Lung (tissue), 12 donors: ENCODE results near the gene VEGFC. TPM values are rescaled to one million over a fixed set of nuclear protein-coding genes. Genes with fewer than 3 reads are reported as not detected.

Experiments used
- ATAC-seq: fragments of 200-7000 bp; cut with Tn5 transposase; one replicate; pipeline ENCODE4 v1.9.1; 2020; ENCODE audit warnings: moderate number of reproducible peaks; ENCODE audit not compliant: insufficient read depth, low FRiP score
- DNase-seq, 3 donors: peaks; one replicate each; pipeline ENCODE4 v3.0.0-alpha.2; 2013 to 2017
- H3K27ac ChIP-seq, 2 donors: one replicate each; pipeline ENCODE4 v1.5.1; 2013; ENCODE audit warnings: mild to moderate bottlenecking in 2 of 2, moderate library complexity in 2 of 2, control low read depth in 1 of 2, inconsistent platforms in 1 of 2, low read depth in 1 of 2, low read length in 1 of 2
- H3K27me3 ChIP-seq, 3 donors: one replicate each; pipeline ENCODE4 v1.5.1; 2013; ENCODE audit warnings: low read length in 2 of 3; ENCODE audit not compliant: control insufficient read depth in 3 of 3, insufficient read depth in 3 of 3
- H3K36me3 ChIP-seq, 4 donors: one replicate each; pipeline ENCODE4 v1.5.1; 2013; ENCODE audit warnings: low read length in 4 of 4, mild to moderate bottlenecking in 1 of 4, moderate library complexity in 1 of 4; ENCODE audit not compliant: control insufficient read depth in 4 of 4, insufficient read depth in 4 of 4
- H3K4me1 ChIP-seq, 5 donors: one replicate each; pipeline ENCODE4 v1.5.1; 2013; ENCODE audit warnings: low read length in 5 of 5, mild to moderate bottlenecking in 2 of 5, moderate library complexity in 1 of 5; ENCODE audit not compliant: control insufficient read depth in 5 of 5, insufficient read depth in 5 of 5
- H3K4me3 ChIP-seq: one replicate; pipeline ENCODE4 v1.5.1; 2013; ENCODE audit warnings: mild to moderate bottlenecking, control low read depth, moderate library complexity
- H3K9ac ChIP-seq, 2 donors: one replicate each; pipeline ENCODE4 v1.5.1; 2013; ENCODE audit warnings: low read length in 2 of 2, control low read depth in 1 of 2; ENCODE audit not compliant: insufficient read depth in 1 of 2
- H3K9me3 ChIP-seq, 4 donors: one replicate each; pipeline ENCODE4 v1.5.1; 2013; ENCODE audit warnings: low read length in 3 of 4, mild to moderate bottlenecking in 1 of 4, moderate library complexity in 1 of 4; ENCODE audit not compliant: control insufficient read depth in 4 of 4, insufficient read depth in 3 of 4
- CTCF ChIP-seq: IDR thresholded peaks from 2 replicates; pipeline ENCODE4 v1.5.1; 2012; ENCODE audit warnings: mild to moderate bottlenecking; ENCODE audit errors: control extremely low read depth, extremely low read depth
- WGBS, 2 donors: extraction: QIAGEN DNeasy Blood & Tissue Kit; methylation state at CpG; one replicate each; pipeline ENCODE4 v1.1.7; 2013; 5-methylcytosine and 5-hydroxymethylcytosine counted together
- polyA plus RNA-seq, 2 donors: library from polyadenylated mRNA; stranded (reverse); fragments of 200-250 nt; gene quantifications; one replicate each; pipeline ENCODE4 v1.2.1, GENCODE V29; 2013
- total RNA-seq, 2 donors: library from RNA; depleted of rRNA in 1 of 2; stranded (reverse); fragments of >200 nt in 1 of 2; gene quantifications; one replicate each; pipeline ENCODE4 v1.2.1, GENCODE V29; 2014 to 2021
- donor health status: control.
- donor health status: control.
- donor health status: Bipolar disorder and iron deficiency.
- donor health status: healthy.
- donor health status: DM: yes; HTN: yes; CAD: no.

VEGFC gene
- total and polyA plus RNA-seq, 4 donors, result 4.4 to 22.5 (median 11.1) TPM

- no peaks in the 10 kb centered on the region for H3K36me3 ChIP-seq
- no peak for TF ChIP-seq CTCF
Observed at GRCh38 chr4:176745902-176746301, 46.8 kb downstream of the VEGFC start.

GRCh38 chr4:176744091-176744490 lies 48.6 kb downstream of the VEGFC start:
- TF ChIP-seq CTCF, result no peak
- no peaks in the 10 kb centered on the region for H3K36me3 ChIP-seq
- WGBS, 2 donors, result 88 to 94% methylated on average over 2 of the region's 2 CpGs
- peaks cover 3 to 5% (median 4%) of the 10 kb centered on the region in 5 donors for H3K4me1 ChIP-seq
- no peak overlapping the region for H3K27ac ChIP-seq
- no peaks in the 10 kb centered on the region for H3K27me3 ChIP-seq
- H3K9ac ChIP-seq, result no peak overlapping the region
- H3K9me3 ChIP-seq, result peaks cover 0 to 3% (median 0%) of the 10 kb centered on the region in 4 donors
- no peak overlapping the region for H3K4me3 ChIP-seq
- ATAC-seq, result no peak
- DNase-seq, result no peak

More at GRCh38 chr4:176745902-176746301, 46.8 kb downstream of the VEGFC start:
- H3K9ac ChIP-seq, result no peak overlapping the region
- no peaks in the 10 kb centered on the region for H3K27me3 ChIP-seq
- H3K9me3 ChIP-seq, result no peaks in the 10 kb centered on the region
- ATAC-seq (no peak), DNase-seq (no peak)
- no peak overlapping the region for H3K4me3 ChIP-seq
- H3K4me1 ChIP-seq, result peaks cover 3 to 18% (median 4%) of the 10 kb centered on the region in 5 donors
- no peak overlapping the region for H3K27ac ChIP-seq

GRCh38 chr4:176742211-176742610 lies 50.5 kb downstream of the VEGFC start:
- Histone ChIP-seq H3K4me3 (no peak overlapping the region), H3K4me1 (peaks cover 0 to 4% (median 3%) of the 10 kb centered on the region in 5 donors), H3K36me3 (no peaks in the 10 kb centered on the region), H3K27ac (no peak overlapping the region), H3K27me3 (no peaks in the 10 kb centered on the region), H3K9me3 (peaks cover 0 to 3% (median 0%) of the 10 kb centered on the region in 4 donors), H3K9ac (no peak overlapping the region)
- DNase-seq (no peak), ATAC-seq (no peak)
- 71 to 75% methylated on average over 6 of the region's 6 CpGs for WGBS, 2 donors
- TF ChIP-seq CTCF, result no peak

GRCh38 chr4:176741253-176741652 lies 51.5 kb downstream of the VEGFC start:
- no peak overlapping the region for H3K9ac ChIP-seq
- WGBS, 2 donors, result 55 to 68% methylated on average over 4 of the region's 4 CpGs
- H3K4me3 ChIP-seq, result no peak overlapping the region
- H3K27me3 ChIP-seq, result no peaks in the 10 kb centered on the region
- ATAC-seq (no peak), DNase-seq (no peak)
- peaks cover 0 to 4% (median 2%) of the 10 kb centered on the region in 5 donors for H3K4me1 ChIP-seq
- H3K9me3 ChIP-seq, result peaks cover 0 to 3% (median 0%) of the 10 kb centered on the region in 4 donors
- H3K36me3 ChIP-seq, result no peaks in the 10 kb centered on the region
- TF ChIP-seq CTCF, result no peak
- no peak overlapping the region for H3K27ac ChIP-seq
